Muscle of back (tissue), 11 donors: ENCODE data around the gene SGCA. TPM values are rescaled to one million over a fixed set of nuclear protein-coding genes. Genes with fewer than 3 reads are reported as not detected.

Experiments used
- DNase-seq, 3 donors: peaks; one replicate each; pipeline versions ENCODE4 v3.0.0 to v3.0.0-alpha.2; 2013
- polyA plus RNA-seq, 10 donors: library from polyadenylated mRNA; unstranded; fragments of 120-200 nt; gene quantifications; one replicate each; pipeline ENCODE4 v1.2.1, GENCODE V29; 2013; ENCODE audit not compliant: insufficient read length in 10 of 10

SGCA gene
- polyA plus RNA-seq, 10 donors = 170 to 300 (median 255) TPM

DNA sequence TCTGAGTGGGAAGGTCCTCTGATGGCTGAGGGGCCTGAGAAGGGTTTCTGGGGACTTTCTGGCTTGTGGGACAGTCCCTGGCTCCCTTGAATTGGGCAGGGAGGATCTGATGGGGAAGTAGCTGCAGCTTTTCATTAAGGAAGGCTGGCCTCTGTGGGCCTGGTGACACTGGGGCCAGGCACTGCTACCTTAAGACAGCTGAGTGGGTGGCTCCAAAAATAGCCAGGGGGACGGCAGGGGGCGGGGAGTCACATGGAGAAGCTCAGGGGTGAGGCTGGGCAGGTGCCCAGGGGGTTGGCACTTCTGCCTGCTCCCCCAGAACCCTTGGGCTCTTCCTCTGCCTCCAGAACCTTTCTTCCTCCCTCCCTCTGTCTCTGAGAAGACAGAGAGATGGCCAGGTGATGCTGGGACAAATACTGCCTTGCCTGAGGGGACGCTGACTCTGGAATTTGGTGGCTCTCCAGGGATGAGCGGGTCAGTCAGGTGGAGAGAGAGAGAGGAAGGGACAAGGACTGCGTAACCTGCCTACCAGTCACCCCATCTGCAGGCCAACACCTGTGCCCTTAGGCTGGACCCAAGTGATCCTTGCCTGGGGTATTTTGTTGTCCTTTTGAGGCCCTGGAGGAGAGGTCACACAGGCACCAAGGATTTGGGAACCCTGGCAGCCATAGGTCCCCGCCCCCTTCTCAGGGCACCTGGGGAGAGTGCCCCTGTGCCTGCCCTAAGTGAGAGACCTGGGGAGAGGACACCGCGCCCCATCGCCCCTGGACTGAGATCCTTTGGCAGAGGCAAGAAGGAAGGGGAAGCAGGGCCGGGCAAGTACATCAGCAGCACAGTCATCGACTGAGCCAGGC lies 1.7 kb upstream of the SGCA start:
- DNase-seq = no peak

DNA sequence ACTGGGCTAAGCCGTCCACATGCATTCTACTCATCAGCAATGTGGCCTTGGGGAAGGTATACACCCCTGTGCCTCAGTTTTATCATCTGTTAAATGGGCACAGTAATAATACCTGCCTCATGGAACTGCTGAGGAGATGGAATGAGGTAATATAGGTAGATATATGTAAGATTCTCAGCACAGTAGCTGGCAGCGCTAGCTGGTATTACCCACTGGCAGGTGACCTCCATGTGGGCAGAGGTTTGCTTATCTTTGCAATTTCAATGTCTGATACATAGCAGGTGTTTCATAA lies 1.2 kb upstream of the SGCA start:
- DNase-seq = no peak

DNA sequence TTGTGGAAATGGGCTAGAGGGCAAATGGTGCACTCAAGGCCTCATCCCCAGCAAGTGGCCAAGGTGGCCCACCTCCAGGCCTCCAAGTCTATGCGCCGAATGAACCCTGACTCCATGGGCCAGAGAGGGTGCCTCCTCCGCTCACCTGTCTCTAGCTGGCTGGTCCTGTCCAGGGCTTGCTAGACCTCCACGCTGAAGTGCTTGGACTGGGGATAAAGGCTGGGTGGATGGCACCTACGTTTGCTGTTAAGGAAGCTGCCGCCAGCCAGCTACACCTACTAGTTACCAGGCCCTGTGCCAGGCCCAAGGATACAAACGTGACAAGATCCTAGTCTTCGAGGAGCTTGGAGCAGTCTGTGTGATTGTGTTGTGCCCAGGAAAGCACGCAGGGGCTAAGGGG lies 739 bp upstream of the SGCA start:
- DNase-seq = no peak

DNA sequence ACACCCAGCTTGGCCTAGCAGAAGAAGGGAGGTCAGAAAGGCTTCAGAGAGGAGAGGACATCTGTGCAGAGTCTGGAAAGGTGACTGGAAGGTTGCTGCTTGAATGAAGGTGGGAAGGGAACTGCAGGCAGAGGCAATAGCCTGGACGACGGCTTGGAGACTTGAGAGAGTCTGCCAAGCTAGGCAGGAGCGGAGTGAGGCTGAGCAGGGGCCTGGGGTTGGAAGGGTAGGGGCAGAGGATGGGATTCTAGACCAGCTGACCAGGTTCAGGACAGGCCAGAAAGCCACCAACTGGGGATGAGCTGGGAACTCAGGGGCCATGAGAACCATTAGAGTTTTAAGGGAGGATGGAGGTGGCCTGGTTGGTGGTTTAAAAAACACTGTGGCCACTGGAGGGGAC lies 339 bp upstream of the SGCA start:
- no peak for DNase-seq

DNA sequence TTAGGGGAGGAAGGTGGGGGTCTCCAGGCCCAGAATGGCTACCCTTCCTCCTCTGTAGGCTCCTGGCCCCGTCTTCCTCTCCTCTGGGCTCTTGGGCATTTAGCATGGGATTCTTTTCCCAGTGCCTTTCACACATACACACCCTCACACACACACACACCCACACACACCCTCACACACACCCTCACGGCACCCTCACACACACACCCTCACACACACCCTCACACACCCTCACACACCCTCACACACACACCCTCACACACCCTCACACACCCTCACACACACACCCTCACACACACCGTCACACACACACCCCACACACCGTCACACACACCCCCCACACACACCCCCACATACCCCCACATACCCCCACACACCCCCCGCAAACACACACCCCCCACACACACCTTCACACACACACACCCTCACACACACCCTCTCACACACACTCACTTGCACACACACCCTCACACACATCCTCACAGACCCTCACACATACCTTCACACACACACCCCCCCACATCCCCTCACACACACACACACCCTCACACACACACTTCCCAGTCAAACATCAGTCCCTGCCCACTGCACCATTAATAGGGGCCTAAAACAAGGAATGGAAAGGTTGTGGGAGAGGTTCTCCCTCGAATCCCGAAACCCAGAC lies 845 bp downstream of the SGCA start:
- DNase-seq = no peak

DNA sequence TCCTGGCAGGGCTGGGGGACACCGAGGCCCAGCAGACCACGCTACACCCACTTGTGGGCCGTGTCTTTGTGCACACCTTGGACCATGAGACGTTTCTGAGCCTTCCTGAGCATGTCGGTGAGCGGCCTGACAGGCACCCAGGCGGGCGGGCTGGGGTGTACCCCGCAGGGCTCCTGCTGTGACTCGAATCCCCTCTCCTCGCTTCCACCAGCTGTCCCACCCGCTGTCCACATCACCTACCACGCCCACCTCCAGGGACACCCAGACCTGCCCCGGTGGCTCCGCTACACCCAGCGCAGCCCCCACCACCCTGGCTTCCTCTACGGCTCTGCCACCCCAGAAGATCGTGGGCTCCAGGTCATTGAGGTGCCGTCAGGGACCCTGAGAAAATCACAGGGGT lies 1.6 kb downstream of the SGCA start:
- DNase-seq = no peak

DNA sequence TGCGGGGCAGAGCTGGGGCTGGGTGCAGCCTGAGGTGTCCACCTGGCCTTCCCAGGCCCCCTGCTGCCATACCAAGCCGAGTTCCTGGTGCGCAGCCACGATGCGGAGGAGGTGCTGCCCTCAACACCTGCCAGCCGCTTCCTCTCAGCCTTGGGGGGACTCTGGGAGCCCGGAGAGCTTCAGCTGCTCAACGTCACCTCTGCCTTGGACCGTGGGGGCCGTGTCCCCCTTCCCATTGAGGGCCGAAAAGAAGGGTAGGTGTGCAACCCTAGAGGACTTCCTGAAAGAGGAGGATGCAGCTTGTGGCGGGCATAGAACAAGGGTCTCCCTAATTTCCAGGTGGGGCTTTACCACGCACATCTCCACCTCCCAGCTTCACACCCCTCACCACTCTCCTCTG lies 2.5 kb downstream of the SGCA start:
- DNase-seq = no peak

DNA sequence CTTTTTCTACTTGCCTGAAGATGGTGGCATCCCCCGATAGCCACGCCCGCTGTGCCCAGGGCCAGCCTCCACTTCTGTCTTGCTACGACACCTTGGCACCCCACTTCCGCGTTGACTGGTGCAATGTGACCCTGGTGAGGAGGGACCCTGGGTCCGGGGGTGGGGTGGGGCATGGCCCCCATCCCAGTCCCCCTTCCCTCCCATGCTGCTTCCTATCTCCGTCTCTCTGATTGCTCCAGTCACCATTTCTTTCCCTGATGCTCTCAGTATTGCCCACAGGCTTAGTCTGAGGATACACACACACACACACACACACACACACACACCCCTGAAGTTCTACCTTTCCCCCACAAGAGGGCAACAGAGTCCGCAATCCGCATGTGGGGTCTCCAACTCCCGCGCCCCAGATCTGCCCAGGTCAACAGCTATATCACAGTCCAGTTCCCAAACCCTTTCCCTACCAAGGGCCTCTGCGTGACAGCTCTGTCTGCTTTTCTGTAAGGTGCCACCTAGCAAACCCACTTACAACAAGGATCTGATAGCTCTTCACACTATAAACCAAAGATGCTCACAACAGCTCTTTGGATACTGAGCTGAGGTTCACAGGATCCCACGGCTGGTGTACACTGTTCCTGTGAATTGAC lies 3.4 kb downstream of the SGCA start:
- DNase-seq = peak; percentile 62 to 89 (median 71)

DNA sequence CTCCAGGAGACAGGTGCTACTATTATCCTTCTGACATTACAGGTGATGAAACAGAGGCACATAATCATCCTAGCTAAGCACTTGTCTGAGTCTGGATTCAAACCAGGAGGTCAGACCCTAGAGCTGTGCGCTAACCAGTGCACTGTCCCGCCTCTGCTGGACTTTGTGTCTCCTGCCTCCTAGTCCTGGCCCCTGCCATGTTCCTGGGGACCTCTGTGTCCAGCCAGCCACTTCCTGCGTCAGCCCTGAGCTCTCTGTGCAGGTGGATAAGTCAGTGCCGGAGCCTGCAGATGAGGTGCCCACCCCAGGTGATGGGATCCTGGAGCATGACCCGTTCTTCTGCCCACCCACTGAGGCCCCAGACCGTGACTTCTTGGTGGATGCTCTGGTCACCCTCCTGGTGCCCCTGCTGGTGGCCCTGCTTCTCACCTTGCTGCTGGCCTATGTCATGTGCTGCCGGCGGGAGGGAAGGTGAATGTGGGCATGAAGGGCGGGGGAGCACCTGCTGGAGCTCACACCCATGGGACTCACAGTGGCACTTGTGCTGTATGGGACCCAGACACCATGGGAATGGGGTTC lies 4.2 kb downstream of the SGCA start:
- no peak for DNase-seq

DNA sequence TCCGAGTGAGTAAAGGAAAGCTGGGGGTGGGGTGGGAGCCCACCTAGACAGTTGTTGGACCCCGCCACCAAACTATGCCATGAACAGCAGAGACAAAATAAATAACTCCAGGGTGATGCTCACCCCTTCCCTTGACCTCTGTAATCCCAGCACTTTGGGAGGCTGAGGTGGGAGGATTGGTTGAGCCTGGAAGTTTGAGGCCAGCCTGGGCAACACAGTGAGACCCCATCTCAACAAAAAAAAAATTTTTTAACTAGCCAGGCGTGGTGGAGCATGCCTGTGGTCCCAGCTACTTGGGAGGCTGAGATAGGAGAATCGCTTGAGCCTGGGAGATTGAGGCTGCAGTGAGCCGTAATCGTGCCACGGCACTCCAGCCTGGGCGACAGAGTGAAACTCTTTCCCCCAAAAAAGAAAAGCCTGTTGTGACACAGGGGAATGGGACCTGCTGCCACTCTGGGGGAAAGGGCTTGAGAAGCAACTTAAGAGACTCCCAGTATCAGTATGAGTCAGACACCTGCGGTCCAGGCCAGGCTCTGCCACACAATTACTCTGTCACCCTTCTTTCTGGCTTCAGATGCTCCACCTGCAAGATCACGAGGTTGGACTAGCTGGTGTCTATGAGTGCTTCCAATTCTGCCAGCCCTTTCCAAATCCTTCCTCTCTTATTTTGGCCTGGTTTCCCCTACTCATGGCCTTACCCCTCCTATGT lies 5.0 kb downstream of the SGCA start:
- no peak for DNase-seq

DNA sequence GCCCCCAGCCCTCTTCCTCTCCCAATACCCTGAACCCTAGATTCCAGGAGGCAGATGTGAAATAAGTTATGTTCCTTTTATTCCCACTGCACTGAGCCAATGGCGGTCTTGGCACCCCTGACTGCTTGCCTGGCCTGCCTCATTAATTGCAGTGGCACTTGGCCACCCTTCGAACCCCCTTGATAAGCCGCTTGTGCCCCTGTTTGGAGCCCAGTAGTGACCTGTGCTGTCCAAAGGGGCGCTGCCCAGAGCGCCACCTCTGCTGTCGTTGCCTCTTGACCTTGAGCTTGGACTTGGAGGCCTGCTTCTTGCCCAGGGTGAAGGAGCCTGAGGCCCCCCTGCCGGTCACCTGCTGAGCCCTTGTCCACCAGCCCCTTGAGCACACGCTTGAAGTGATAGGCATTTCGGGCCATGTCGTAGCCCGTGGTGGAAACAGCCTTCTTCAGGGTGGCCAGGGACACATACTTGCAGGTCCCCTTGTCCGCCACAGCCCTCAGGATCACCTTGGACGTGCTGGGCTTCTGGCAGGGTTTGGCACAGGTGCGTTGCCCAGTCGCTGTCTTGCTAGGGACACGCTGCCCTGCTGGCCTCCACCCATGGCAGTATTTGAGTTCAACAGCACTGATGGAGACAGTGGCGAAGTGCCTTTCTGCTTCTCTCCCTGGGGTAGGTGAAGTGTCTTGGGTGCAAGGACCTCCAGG lies 5.7 kb downstream of the SGCA start:
- DNase-seq = no peak

DNA sequence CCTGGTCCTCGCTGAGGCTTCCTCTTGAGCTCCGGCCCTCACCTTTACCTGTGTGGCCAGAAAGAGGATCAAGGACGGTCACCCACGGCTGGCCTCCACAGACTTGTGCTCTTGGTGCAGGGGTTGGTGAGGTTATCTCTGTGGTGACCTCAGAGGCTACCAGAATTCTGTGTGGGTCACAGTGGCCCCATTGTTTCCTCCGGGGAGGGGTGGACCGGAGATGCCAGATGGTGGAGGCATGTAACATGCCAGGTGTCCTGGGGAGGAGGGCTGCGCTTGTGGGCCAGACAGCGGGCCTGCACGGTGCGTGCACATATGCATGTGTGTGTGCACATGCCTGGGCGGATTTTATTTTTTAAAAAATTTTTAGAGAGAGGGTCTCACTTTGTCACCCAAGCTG lies 6.3 kb downstream of the SGCA start:
- no peak for DNase-seq

DNA sequence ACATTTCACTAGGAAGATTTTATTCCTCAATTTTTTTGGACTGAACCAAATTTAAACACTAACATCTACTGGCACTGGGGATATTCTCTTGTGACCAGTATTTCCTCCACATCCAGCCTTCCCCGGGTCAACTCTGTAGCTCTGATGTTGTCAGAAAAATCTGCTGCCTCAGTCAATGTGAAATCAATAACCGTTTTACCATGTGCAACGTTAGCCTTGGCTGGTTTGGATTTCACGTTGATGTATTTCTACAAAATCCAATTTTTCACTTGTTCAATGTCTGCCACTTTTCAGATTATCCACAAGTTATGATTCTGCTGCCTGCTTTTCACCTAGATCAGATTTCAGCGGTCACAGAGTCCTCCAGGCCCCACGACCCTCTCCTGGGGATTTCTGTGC lies 7.1 kb downstream of the SGCA start:
- peak in 1 of 3 donors; percentile 81 for DNase-seq

DNA sequence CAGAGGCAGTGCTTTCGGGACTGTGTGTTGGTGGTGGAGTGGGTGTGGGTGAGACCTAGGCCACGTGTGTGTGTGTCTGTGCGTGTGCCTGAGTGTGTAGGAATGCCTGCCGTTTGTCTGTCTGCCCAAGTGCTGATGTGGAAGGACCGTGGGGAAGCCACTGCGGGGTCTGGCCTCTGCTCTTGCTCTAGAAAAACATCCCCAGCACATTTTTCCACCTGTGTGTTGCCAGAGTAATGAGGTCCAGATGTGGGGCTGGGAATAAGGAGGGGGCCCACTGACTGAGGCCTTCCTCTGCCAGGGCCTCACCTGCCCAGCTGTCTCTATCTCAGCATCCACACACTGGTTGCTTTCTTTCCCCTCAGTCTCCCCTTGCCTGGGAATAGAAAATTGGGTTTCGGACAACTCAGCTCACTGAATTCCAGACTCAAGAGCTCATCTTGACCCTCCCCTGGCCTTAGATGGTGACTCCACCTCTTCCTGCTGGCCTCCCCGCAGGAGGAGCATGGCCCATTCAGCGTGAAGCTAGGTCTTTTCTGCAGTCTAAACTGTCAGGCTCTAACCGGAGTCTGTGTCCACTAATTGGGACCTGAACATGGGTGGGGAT lies 7.6 kb downstream of the SGCA start:
- DNase-seq = peak; percentile 86 to 96 (median 91)

DNA sequence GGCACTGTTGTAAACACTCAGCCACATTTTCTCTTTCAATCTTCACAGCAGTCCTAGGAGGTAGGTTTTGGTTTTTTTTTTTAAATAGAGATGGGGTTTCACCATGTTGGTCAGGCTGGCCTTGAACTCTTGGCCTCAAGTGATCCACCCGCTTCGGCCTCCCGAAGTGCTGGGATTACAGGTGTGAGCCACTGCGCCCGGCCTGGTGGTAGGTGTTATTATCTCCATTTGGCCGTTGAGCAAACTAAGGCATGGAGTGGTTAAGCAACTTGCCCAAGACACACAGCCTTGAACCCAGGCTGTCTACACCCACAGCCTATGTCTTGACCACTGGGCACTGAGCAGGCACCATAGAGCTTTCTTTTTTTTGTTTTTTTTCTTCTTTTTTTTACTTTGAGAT lies 8.6 kb downstream of the SGCA start:
- DNase-seq = no peak

DNA sequence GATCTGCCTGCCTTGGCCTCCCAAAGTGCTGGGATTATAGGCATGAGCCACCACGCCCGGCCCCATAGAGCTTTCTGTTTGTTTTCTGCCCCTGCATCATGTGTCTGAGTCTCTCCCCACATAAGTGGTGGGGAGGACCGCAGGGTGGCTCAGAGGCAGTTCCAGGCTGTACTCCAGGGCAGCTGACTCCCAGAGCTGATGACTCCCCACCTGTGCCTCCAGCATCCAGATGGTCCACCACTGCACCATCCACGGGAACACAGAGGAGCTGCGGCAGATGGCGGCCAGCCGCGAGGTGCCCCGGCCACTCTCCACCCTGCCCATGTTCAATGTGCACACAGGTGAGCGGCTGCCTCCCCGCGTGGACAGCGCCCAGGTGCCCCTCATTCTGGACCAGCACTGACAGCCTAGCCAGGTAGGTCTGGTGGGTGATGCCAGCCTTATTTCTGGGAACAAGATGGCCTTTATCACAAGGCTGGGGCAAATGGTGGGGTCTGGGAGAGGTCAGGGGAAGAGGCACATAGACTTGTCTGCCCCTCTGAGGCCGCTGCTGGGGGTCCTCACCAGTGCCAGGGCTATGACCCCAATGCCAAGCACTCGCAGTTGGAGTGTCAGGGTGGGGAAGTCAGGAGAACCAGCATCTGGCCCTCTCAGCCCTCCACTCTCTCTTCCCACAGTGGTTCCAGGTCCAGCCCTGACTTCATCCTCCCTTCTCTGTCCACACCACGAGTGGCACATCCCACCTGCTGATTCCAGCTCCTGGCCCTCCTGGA lies 9.4 kb downstream of the SGCA start:
- no peak for DNase-seq

DNA sequence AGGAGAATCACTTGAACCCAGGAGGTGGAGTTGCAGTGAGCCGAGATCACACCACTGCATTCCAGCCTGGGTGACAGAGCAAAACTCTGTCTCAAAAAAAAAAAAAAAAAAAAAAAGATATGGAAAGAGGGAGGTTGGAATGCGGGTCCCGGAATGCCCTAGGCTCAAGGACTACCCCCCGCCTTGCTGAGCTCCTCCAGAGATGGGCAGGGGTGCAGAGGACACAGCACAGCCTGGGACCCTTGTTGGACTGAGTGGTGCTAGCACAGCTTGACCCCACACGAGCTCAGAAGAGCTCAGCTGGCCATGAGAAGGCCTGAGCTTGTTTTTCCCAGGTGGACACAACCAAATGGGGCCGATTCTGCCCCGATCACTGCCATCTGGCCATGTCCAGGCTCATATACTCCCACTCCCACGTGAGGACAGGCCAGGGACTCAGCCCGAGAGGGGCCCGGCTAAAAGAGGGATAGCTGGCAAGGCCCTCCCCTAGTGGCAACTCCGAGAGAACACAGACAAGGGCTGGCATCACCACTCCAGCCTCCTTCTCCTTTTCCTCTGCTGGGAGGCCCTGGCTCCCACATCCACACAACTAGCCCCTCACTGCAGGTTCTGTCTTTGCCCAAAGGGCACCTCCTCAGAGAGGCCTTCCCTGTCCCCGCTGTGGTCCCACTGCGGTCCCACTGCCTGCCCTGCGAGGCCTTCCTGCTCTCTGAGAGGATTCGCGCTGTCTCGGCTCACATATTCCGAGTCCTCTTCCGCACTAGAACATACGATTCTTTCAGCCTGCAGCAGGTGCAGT lies 11.0 kb downstream of the SGCA start:
- DNase-seq = no peak

DNA sequence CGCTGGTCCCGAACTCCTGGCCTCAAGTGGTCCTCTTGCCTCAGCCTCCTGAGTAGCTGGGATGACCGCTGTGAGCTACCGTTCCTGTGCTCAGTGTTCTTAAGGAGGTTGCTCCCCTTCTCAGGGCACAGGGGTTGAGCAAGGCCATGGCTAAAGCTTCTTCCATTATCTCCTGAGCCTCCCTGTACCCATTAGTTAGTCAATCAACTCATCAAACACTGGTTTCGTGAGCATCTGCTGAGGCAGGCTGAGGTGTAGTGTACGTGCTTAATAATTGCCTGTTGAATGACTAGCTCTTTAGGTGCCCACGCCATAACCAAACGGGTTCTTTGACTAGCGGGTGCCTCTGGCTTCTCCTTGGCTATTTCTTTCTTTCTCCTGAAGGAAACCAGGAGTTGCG lies 11.7 kb downstream of the SGCA start:
- DNase-seq = no peak
